ENCODE measurements around the gene PCGF1.

Gene PCGF1

DNA sequence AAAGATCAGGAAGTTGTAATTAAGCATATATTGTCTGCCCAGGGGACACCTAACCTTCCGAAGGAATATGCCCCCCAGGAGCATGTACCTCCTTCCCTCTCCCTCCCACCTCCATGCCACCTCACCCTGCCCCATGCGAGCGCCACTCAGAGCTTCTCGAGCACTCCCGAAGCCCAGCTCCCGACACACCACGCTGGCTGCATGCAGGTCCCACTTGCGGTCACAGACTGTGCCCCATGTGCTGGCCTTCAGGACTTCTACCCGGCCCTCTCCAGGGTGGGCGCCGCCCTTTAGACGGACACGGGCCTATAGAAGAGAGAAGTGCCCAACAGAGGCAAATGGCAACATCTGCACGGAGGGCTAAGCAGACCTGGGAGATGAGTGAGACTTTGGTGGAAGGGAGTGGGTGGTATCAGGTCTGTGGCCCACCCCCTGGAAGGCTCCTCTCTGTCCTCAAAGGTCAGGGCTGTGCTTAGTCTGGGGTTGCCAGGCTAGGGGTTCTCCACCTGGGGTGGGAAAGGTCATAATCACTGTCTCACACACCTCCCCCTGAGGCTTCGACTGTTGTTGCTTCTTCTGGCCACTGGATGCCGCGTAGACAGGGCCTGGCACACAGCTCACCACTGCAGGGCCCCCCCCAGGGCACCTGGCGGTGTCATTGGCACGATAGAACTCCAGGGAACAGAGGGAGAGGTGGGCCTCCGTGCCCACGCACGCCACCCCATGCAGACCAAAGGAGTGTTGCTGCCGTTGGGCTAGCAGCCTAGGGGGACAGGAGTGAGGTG, 28.9 kb upstream of the PCGF1 start:
- no peak for DNase-seq (ENCODE audit: low spot score)

DNA sequence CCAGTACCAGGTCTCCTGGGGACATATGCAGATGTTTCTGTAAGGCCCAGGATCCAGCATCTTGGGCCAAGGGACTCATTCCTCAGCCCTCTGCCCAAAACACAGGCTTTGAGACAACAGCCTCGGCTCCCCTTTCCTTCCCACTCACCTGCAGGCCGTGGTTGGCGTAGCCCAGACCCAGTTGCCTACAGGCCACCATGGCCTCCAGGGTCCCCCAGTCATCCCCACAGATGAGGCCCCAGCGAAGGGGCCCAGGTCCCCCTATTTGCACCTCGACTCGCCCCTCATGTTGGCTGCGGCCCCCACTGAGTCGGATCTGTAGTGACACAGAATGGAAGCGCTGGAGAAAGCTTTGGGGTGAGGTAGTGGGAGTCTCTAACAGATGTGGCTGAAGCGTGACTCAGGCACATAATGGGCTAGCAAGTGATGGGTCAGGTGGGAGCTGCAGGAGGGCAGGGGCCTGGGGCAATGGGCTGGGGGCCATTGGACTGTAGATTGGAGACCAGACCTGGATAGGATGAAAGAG, 28.0 kb upstream of the PCGF1 start:
- DNase-seq (ENCODE audit: low spot score), result no peak

- no peak for DNase-seq (ENCODE audit: low spot score)
Measured at GRCh38 chr2:74534411-74534810, 26.9 kb upstream of the PCGF1 start.

- DNase-seq (ENCODE audit: low spot score), result no peak
Measured at GRCh38 chr2:74533464-74533863, 26.0 kb upstream of the PCGF1 start.

GRCh38 chr2:74532222-74532621, 24.7 kb upstream of the PCGF1 start:
- DNase-seq (ENCODE audit: low spot score), result peak; percentile 51

- DNase-seq (ENCODE audit: low spot score), result no peak
Measured at GRCh38 chr2:74531666-74532065, 24.2 kb upstream of the PCGF1 start.

GRCh38 chr2:74530239-74531187, 23.0 kb upstream of the PCGF1 start:
- peak; percentile 30 for DNase-seq (ENCODE audit: low spot score)

GRCh38 chr2:74529357-74530238, 22.1 kb upstream of the PCGF1 start, which contains the start of the genes AUP1 and HTRA2:
Gene AUP1, minus strand, starts transcription at chr2:74529706. Its CDS starts 77 bp downstream, at chr2:74529629.
Gene HTRA2, plus strand, starts transcription at chr2:74529933. Its CDS starts 74 bp downstream, at chr2:74530007.
- DNase-seq (ENCODE audit: low spot score), result peak; percentile 98

DNA sequence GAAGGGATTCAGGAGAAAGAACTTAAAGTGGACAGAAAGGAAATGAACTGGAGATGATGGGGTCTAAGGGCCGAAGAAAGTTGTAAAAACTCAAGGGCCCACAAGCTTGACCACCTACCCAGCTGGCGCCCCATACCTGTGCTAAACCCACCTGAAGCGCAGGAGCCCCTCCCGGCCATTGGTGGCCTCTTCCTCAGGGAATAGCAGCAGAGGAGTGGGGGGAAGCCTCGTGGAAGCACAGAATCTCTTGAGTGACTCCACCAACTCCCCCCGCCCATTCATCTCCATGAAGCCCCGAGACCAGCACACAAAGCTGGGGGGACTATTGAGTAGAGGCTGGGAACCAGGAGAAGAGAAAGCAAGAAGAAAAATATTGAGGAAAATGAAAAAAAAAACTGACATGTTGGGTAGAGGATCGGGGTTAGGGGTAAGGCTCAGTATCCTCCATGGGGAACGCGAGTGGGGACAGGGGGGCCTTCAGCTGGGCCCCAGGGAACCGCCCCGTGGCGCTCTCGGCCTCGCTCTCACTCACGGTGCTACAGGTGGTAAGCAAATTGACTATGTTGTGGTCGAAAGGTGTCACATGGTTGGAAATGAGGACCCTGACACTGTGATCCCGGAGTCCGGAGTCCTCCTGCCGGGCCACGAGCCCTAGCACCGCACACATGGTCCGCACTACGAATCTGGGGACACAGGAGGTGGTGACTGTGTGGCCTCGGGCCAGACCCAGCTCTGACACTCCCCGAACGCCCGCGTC, 21.3 kb upstream of the PCGF1 start:
- DNase-seq (ENCODE audit: low spot score), result no peak

DNA sequence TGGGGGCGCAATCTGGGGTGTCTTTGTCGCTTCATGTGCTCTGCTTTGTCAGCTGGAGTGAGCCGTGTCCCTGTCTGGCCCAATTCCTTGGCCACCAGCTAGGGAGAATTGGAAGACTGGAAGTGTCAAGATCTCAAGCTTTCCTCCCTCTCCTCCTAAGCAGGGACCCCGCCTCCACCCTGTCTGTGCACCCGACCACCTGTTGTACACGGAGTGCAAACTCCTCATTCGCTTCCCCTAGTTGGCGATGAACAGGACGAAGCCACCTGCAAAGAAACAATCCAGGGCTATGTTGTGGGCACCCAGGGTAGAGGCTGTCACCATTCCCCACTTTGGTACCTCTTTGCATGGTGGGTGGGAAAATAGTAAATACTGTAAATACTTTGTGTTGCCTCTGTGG, 20.2 kb upstream of the PCGF1 start:
- DNase-seq (ENCODE audit: low spot score), result no peak

DNA sequence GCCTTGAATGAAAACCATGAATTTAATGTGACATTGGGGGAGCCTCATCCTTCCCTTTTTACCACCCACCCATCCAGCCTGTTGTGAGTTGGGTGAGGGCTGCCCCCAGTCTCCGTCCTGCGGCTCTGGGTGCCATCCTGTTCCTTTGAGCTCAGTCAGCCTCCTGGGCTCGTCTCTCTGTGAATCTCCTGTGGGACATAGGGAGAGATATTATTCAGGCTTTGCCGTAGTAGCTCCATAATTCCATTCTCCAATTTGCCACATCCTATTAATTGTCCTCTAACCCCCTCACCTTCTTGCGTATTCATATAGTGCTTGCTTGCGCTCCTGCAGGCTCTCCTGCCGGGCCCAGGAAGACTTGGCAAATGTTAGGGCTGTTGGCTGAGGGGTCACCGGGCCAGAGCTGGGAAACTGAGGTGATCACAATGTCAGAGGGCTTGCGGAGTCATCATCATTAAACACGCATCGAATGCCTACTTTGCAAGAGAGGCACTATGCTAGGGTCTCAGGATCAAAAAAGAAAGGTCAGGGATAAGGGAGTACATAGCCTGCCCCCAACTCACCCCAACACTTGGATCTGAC, 19.2 kb upstream of the PCGF1 start:
- no peak for DNase-seq (ENCODE audit: low spot score)

- peak; percentile 39 for DNase-seq (ENCODE audit: low spot score)
Measured at GRCh38 chr2:74525717-74526648, 18.5 kb upstream of the PCGF1 start, which contains the start of gene DQX1. Gene DQX1, minus strand, starts transcription at chr2:74526231. Its CDS starts 502 bp downstream, at chr2:74525729.

DNA sequence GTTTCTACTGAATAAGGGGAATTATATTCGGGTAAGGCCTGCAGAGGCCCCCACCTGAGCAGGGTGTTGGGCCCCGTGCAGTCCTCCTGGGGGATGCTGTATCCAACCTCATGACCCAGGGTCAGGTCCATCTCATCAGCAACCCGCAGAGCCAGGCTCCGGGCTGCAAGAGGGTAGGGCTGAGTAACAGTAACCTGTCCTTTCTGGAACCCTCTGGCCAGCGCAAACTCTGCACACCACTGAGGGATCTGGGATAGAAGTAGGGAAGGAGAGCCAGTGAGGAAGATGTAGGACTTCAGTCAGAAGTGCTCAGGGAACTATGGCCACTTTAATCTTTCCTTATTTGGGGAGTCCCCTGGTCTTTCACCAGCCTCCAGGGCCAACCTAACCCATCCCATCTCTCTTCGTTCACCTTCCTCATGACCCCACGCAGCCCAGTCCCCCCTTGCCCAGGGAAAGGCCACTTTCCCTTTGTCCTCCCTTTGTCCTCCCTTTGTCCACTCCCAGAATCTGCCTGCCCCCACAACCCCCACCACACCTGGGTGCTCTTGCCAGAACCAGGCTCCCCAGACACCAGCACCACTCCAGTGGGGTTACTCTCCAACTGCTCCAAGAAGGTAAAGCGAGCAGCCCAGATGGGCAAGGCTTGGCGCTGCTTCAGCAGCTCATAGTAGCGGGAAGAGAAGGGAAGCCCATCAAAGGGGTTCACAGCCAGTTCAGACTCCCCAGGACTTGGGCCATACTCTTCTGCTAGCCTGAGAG, 17.6 kb upstream of the PCGF1 start:
- DNase-seq (ENCODE audit: low spot score), result no peak

DNA sequence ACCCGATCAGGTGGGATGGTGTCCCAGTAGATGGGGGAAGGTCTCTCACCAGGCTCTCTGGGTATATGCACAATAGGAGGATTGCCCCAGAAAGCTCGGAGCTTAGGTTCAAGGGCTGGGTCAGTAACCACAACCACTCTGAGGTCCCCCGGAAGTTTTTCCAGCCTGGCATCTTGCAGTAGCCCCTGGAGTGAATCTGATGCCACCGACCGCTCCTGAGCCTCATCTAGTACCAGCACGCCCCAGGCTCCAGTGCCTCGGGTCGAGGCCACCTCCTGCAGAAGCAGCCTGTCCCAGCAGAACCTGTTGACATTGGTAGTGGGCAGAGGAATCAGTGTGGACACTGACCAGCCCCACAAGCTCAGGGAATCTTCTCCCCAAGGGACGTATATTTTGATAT, 16.5 kb upstream of the PCGF1 start:
- no peak for DNase-seq (ENCODE audit: low spot score)

DNA sequence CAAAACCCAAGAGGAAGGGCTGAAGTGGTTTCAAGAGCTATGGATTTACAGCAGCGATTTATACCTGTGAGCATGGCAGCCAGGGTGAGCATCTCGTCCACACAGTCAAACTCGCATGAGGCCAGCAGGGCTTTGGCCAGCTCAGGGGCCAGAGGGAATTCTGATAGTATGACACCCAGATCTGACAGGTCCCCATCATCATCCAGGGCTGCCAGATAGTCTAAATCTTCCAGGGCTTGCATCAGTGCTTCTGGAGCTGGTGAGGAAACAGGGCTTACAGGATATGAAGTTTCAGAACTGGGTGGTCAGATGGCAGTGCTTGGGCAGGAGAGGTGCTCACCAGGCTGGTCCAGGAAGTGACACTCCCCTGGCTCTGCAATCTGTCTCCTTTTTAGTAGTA, 15.0 kb upstream of the PCGF1 start:
- no peak for DNase-seq (ENCODE audit: low spot score)

- DNase-seq (ENCODE audit: low spot score), result no peak
Measured at GRCh38 chr2:74516650-74517049, 9.2 kb upstream of the PCGF1 start.

DNA sequence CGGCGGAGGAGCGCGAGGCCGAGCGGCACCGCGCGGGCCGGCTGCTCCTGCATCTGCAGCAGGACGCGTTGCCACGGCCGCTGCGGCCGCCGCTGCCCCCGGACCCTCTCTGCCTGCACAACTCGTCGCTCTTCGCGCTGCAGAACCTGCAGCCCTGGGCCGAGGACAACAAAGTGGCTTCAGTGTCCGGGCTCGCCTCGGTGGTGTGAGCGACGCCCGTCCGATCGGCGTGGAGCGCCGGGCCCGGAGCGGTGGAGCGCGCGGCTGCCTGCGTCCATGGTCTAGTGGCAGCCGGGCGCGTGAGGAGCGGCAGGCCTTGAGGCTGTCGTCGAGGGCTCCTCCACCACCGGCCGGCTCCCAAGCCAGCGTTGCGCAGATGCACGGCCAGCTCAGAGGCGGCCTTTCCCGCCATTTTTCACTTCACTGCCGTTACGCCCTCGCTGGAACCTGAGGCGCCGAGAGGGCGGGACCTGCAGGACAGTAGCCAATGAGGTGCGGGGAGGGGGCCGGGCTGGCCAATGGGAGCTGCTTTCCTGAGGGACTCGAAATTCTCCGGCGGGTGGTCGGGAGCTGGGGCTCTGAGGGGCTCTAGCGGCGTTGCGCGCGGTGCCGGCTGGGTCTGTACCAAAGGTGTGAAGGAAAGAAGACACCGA, 8.6 kb upstream of the PCGF1 start:
- DNase-seq (ENCODE audit: low spot score), result no peak

Measured in pons (tissue), 1 donor.